K562 (cell line): Measurements from ENCODE around the gene EYA3. TPM values are rescaled to one million over a fixed set of nuclear protein-coding genes. Genes with fewer than 3 reads are reported as not detected.

ENCODE experiments used
- FOXK1 ChIP-seq: sonication (generic); formaldehyde crosslinking; IDR thresholded peaks from 2 replicates; pipeline ENCODE4 v1.8.0; 2022; ENCODE audit warnings: missing genetic modification reagents, mild to moderate bottlenecking, borderline replicate concordance
- MCM2 ChIP-seq: fragments of 450-650 bp; IDR thresholded peaks from 2 replicates; pipeline ENCODE4 v1.6.1; 2017; ENCODE audit warnings: low read depth, mild to moderate bottlenecking
- MCM3 ChIP-seq: fragments of 450-650 bp; IDR thresholded peaks from 2 replicates; pipeline ENCODE4 v1.6.1; 2016
- STAG1 ChIP-seq: sonication (generic); formaldehyde crosslinking; IDR thresholded peaks from 2 replicates; pipeline ENCODE4 v1.5.0; 2020; ENCODE audit warnings: missing genetic modification reagents, borderline replicate concordance
- ZNF133 ChIP-seq: fragments of 250-450 bp; sonication (Bioruptor Pico); IDR thresholded peaks from 2 replicates; pipeline ENCODE4 v1.4.0; 2020; ENCODE audit warnings: mild to moderate bottlenecking
- polyA plus RNA-seq, 8 experiments: library from polyadenylated mRNA; depleted of rRNA in 4 of 8; stranded (reverse) in 5 of 8; unstranded in 3 of 8; fragments of >200 nt; fragmentation: Nextera tagmentation in 2 of 8; fragmentation: Illumina TruSeq in 1 of 8; extraction: Ambion mirVana in 2 of 8; extraction: Trizol in 1 of 8; gene quantifications; 2 replicates each; pipeline versions ENCODE4 v1.2.1 to v1.2.3, GENCODE V29; 2011 to 2014; ENCODE audit warnings: inconsistent platforms in 1 of 8, missing spikeins in 1 of 8
- total RNA-seq, 7 experiments: library from RNA; depleted of rRNA in 6 of 7; stranded (reverse); fragments of >200 nt in 6 of 7; fragmentation: Illumina TruSeq in 2 of 7; extraction: Trizol in 2 of 7; gene quantifications; 2 replicates each; pipeline versions ENCODE4 v1.2.1 to v1.2.3, GENCODE V29; 2011 to 2021; ENCODE audit warnings: low replicate concordance in 1 of 7
- TF ChIP-seq, protein P1 (sequence below): fragments of 250-450 bp; sonication (Bioruptor Pico); IDR thresholded peaks from 2 replicates; pipeline ENCODE4 v1.9.0; 2021; ENCODE audit warnings: mild to moderate bottlenecking
- TF ChIP-seq, protein P2 (sequence below): fragments of 150-350 bp; IDR thresholded peaks from 2 replicates; pipeline ENCODE4 v1.6.1; 2014; ENCODE audit warnings: low read depth, mild to moderate bottlenecking, low read length, borderline replicate concordance

Gene EYA3
- total and polyA plus RNA-seq, 9 of the 15 experiments (the other 6 are each of a cell fraction or from before 2014, with no cell fraction given), result 21.7 to 64.0 (median 43.6) TPM

DNA sequence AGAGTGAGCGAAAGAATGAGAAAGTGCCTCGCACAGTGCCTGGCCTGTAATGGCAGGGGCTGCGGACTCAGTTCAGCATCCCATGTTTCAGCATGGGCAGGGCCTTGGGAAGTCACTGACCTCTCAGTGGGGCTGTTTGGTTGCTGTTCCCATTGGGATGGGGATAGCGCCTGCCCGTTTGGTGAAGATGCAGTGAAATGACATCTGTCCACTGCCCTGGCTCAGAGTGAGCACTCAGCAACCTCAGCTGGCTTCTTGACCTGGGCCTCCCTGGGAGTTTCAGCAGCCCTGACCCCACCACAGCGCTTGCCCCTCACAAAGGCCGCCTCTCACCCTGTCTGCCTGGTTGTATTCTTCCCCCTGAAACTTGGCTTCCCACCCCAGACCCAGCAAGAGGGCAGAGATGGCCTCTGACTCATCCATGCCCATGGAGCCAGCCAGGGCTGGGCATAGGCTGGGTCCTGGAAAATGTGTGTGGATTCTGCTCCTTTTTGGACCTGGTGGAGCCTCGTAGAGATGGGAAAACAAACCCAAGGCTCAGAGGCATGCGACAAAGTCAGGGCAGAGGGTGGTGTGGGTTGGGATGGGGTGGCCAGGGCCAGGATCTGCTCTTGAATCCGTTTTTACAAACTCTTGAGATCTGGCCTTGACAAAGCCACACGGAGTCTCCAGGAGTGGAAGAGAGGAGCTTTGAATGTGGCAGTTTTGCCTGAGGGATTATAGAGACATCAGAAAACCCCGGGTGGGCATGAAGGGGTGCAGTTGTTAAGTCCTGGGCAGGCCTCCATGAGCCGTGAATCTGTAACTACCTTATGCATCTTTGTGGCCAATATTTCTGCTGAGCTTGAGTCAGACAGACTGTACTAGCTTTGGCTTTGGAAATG is 127.4 kb downstream of the EYA3 start (continued):
- TF ChIP-seq STAG1 (CRISPR knock-in tag) (no peak), MCM3 (no peak), MCM2 (no peak), ZNF133 (CRISPR knock-in tag) (no peak), FOXK1 (CRISPR knock-in tag) (no peak)
- TF ChIP-seq, protein P1, sequence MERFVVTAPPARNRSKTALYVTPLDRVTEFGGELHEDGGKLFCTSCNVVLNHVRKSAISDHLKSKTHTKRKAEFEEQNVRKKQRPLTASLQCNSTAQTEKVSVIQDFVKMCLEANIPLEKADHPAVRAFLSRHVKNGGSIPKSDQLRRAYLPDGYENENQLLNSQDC (CRISPR knock-in tag), result no peak
- TF ChIP-seq, protein P2, sequence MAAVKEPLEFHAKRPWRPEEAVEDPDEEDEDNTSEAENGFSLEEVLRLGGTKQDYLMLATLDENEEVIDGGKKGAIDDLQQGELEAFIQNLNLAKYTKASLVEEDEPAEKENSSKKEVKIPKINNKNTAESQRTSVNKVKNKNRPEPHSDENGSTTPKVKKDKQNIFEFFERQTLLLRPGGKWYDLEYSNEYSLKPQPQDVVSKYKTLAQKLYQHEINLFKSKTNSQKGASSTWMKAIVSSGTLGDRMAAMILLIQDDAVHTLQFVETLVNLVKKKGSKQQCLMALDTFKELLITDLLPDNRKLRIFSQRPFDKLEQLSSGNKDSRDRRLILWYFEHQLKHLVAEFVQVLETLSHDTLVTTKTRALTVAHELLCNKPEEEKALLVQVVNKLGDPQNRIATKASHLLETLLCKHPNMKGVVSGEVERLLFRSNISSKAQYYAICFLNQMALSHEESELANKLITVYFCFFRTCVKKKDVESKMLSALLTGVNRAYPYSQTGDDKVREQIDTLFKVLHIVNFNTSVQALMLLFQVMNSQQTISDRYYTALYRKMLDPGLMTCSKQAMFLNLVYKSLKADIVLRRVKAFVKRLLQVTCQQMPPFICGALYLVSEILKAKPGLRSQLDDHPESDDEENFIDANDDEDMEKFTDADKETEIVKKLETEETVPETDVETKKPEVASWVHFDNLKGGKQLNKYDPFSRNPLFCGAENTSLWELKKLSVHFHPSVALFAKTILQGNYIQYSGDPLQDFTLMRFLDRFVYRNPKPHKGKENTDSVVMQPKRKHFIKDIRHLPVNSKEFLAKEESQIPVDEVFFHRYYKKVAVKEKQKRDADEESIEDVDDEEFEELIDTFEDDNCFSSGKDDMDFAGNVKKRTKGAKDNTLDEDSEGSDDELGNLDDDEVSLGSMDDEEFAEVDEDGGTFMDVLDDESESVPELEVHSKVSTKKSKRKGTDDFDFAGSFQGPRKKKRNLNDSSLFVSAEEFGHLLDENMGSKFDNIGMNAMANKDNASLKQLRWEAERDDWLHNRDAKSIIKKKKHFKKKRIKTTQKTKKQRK, result no peak
- TF ChIP-seq, all 486 proteins: peak for 0
